BLaER1 (cell line): ENCODE data around the gene INPP5A.

Source experiments
- H3K27ac ChIP-seq: shearing (Covaris generic); formaldehyde crosslinking; 2 replicates; pipeline ENCODE4 v1.8.1; 2022
- H3K27me3 ChIP-seq: shearing (Covaris generic); formaldehyde crosslinking; 2 replicates; pipeline ENCODE4 v1.8.1; 2022
- H3K36me3 ChIP-seq: shearing (Covaris generic); formaldehyde crosslinking; 2 replicates; pipeline ENCODE4 v1.8.1; 2022
- H3K4me1 ChIP-seq: shearing (Covaris generic); formaldehyde crosslinking; 2 replicates; pipeline ENCODE4 v1.8.1; 2022
- H3K4me2 ChIP-seq: shearing (Covaris generic); formaldehyde crosslinking; 2 replicates; pipeline ENCODE4 v1.8.1; 2022
- H3K4me3 ChIP-seq: shearing (Covaris generic); formaldehyde crosslinking; 2 replicates; pipeline ENCODE4 v1.8.1; 2022
- H3K9ac ChIP-seq: shearing (Covaris generic); formaldehyde crosslinking; 2 replicates; pipeline ENCODE4 v1.8.1; 2022
- H3K9me3 ChIP-seq: shearing (Covaris generic); formaldehyde crosslinking; 2 replicates; pipeline ENCODE4 v1.8.1; 2022
- H4K20me1 ChIP-seq: shearing (Covaris generic); formaldehyde crosslinking; 2 replicates; pipeline ENCODE4 v1.8.1; 2022
- Cebpa-rat ChIP-seq: shearing (Covaris generic); IDR thresholded peaks from 2 replicates; pipeline ENCODE4 v1.8.1; 2022

INPP5A gene

GRCh38 chr10:132779549-132780294, 242.1 kb downstream of the INPP5A start:
- H3K9ac ChIP-seq: no peak overlapping the region
- peaks cover 55% of the 10 kb centered on the region for H3K4me1 ChIP-seq
- H4K20me1 ChIP-seq: peaks cover 34% of the 10 kb centered on the region; the same call in 1 of the 2 replicates
- no peaks in the 10 kb centered on the region for H3K27me3 ChIP-seq
- 0 out of 2 replicates have a peak overlapping the region, but pooled peaks have one; percentile 48 for H3K27ac ChIP-seq
- no peak overlapping the region for H3K4me3 ChIP-seq
- H3K4me2 ChIP-seq: peak overlapping the region; percentile 91
- peaks cover 34% of the 10 kb centered on the region for H3K36me3 ChIP-seq
- peaks cover 13% of the 10 kb centered on the region for H3K9me3 ChIP-seq
- no peak for TF ChIP-seq Cebpa-rat

GRCh38 chr10:132780356-132780755, 242.8 kb downstream of the INPP5A start:
- no peak for TF ChIP-seq Cebpa-rat
- no peaks in the 10 kb centered on the region for H3K27me3 ChIP-seq
- no peak overlapping the region for H3K27ac ChIP-seq
- H3K36me3 ChIP-seq: peaks cover 34% of the 10 kb centered on the region
- H3K4me2 ChIP-seq: no peak overlapping the region
- peaks cover 19% of the 10 kb centered on the region for H3K9me3 ChIP-seq
- H3K4me3 ChIP-seq: no peak overlapping the region
- H3K4me1 ChIP-seq: peaks cover 52% of the 10 kb centered on the region
- H3K9ac ChIP-seq: no peak overlapping the region
- H4K20me1 ChIP-seq: peaks cover 32% of the 10 kb centered on the region; the same call in 1 of the 2 replicates

- peaks cover 40% of the 10 kb centered on the region for H3K4me1 ChIP-seq
- no peak for TF ChIP-seq Cebpa-rat
- H3K4me2 ChIP-seq: no peak overlapping the region
- no peak overlapping the region for H3K9ac ChIP-seq
- H3K27me3 ChIP-seq: no peaks in the 10 kb centered on the region
- H3K9me3 ChIP-seq: peaks cover 29% of the 10 kb centered on the region
- H3K4me3 ChIP-seq: no peak overlapping the region
- H3K27ac ChIP-seq: no peak overlapping the region
- H3K36me3 ChIP-seq: peaks cover 34% of the 10 kb centered on the region
- H4K20me1 ChIP-seq: peaks cover 20% of the 10 kb centered on the region; the same call in 1 of the 2 replicates
Observed at GRCh38 chr10:132781556-132781955, 244.0 kb downstream of the INPP5A start.

- peaks cover 15% of the 10 kb centered on the region; the same call in 1 of the 2 replicates for H4K20me1 ChIP-seq
- H3K4me2 ChIP-seq: no peak overlapping the region
- no peak overlapping the region for H3K4me3 ChIP-seq
- H3K9ac ChIP-seq: no peak overlapping the region
- peaks cover 22% of the 10 kb centered on the region for H3K4me1 ChIP-seq
- peaks cover 46% of the 10 kb centered on the region for H3K9me3 ChIP-seq
- peaks cover 15% of the 10 kb centered on the region for H3K27me3 ChIP-seq
- H3K27ac ChIP-seq: no peak overlapping the region
- H3K36me3 ChIP-seq: peaks cover 27% of the 10 kb centered on the region
- no peak for TF ChIP-seq Cebpa-rat
Observed at GRCh38 chr10:132783165-132783939, 245.8 kb downstream of the INPP5A start.

GRCh38 chr10:132783940-132784865, 246.6 kb downstream of the INPP5A start:
- Histone ChIP-seq H3K9me3 (peaks cover 54% of the 10 kb centered on the region), H3K36me3 (peaks cover 27% of the 10 kb centered on the region), H3K4me2 (no peak overlapping the region), H3K4me3 (peak overlapping the region; percentile 22; the same call in 1 of the 2 replicates), H3K27ac (no peak overlapping the region), H3K4me1 (peaks cover 13% of the 10 kb centered on the region), H4K20me1 (peaks cover 7% of the 10 kb centered on the region; the same call in 1 of the 2 replicates), H3K27me3 (peaks cover 24% of the 10 kb centered on the region), H3K9ac (no peak overlapping the region)
- no peak for TF ChIP-seq Cebpa-rat

- Histone ChIP-seq H3K4me1 (peaks cover 4% of the 10 kb centered on the region), H3K27ac (no peak overlapping the region), H4K20me1 (no peaks in the 10 kb centered on the region), H3K9ac (no peak overlapping the region), H3K9me3 (peaks cover 54% of the 10 kb centered on the region), H3K27me3 (peaks cover 25% of the 10 kb centered on the region), H3K36me3 (peaks cover 27% of the 10 kb centered on the region), H3K4me3 (peak overlapping the region; percentile 36), H3K4me2 (no peak overlapping the region)
- TF ChIP-seq Cebpa-rat: no peak
Observed at GRCh38 chr10:132784866-132785722, 247.5 kb downstream of the INPP5A start.

- Histone ChIP-seq H3K4me2 (no peak within 1 kb of the TSS), H3K27me3 (peaks cover 30% of the 10 kb centered on the region), H3K9ac (no peak within 1 kb of the TSS), H3K36me3 (peaks cover 23% of the 10 kb centered on the region), H3K4me3 (peak within 1 kb of the TSS; percentile 36), H3K9me3 (peaks cover 54% of the 10 kb centered on the region), H3K27ac (no peak within 1 kb of the TSS), H4K20me1 (no peaks in the 10 kb centered on the region), H3K4me1 (peaks cover 6% of the 10 kb centered on the region; the same call in 1 of the 2 replicates)
- no peak for TF ChIP-seq Cebpa-rat
Observed at GRCh38 chr10:132785723-132786475, 248.3 kb downstream of the INPP5A start, which contains the start of gene NKX6-2. Gene NKX6-2, minus strand, starts transcription at chr10:132786147. Its CDS starts 199 bp downstream, at chr10:132785948.

GRCh38 chr10:132786476-132786883, 248.9 kb downstream of the INPP5A start:
- H3K27me3 ChIP-seq: peaks cover 35% of the 10 kb centered on the region
- H3K4me2 ChIP-seq: no peak overlapping the region
- peaks cover 19% of the 10 kb centered on the region for H3K36me3 ChIP-seq
- no peak for TF ChIP-seq Cebpa-rat
- H3K4me3 ChIP-seq: peak overlapping the region; percentile 28; the same call in 1 of the 2 replicates
- H3K9me3 ChIP-seq: peaks cover 54% of the 10 kb centered on the region
- H3K9ac ChIP-seq: no peak overlapping the region
- no peak overlapping the region for H3K27ac ChIP-seq
- H4K20me1 ChIP-seq: no peaks in the 10 kb centered on the region
- peaks cover 12% of the 10 kb centered on the region; the same call in 1 of the 2 replicates for H3K4me1 ChIP-seq
